ENCODE measurements around the gene SOX6.

GRCh38 chr11:15918674-15919073 is 437.7 kb downstream of the SOX6 start:
- TF ChIP-seq CTCF (IDR thresholded peaks at IDR 0.05; ENCODE audit: low read depth, low read length, poor library complexity, severe bottlenecking) (no peak), EZH2phosphoT487 (IDR thresholded peaks at IDR 0.05; ENCODE audit: borderline replicate concordance, low read length) (no peak)
